Fibroblast of lung (primary cell): ENCODE measurements around the gene GPC6. TPM values are rescaled to one million over a fixed set of nuclear protein-coding genes. Genes with fewer than 3 reads are reported as not detected.

Experiments
- DNase-seq, 2 donors: peaks; one replicate each; pipeline versions ENCODE4 v3.0.0 to v3.0.0-alpha.2; 2010; ENCODE audit warnings: low read depth in 2 of 2
- H2AFZ ChIP-seq: 2 replicates; pipeline ENCODE4 v1.5.1; 2012; ENCODE audit warnings: low read length, control low read depth, inconsistent platforms
- H3K27ac ChIP-seq: 2 replicates; pipeline ENCODE4 v1.5.1; 2011; ENCODE audit warnings: low read length, control low read depth; ENCODE audit not compliant: insufficient read depth
- H3K27me3 ChIP-seq: 2 replicates; pipeline ENCODE4 v1.5.1; 2011; ENCODE audit warnings: mild to moderate bottlenecking, low read length; ENCODE audit not compliant: control insufficient read depth, insufficient read depth
- H3K36me3 ChIP-seq: 2 replicates; pipeline ENCODE4 v1.5.1; 2011; ENCODE audit warnings: low read length; ENCODE audit not compliant: control insufficient read depth, insufficient read depth
- H3K4me1 ChIP-seq: 2 replicates; pipeline ENCODE4 v1.5.1; 2011; ENCODE audit warnings: low read length; ENCODE audit not compliant: control insufficient read depth, insufficient read depth; ENCODE audit errors: extremely low read depth
- H3K4me2 ChIP-seq: 2 replicates; pipeline ENCODE4 v1.5.1; 2011; ENCODE audit warnings: low read length, control low read depth; ENCODE audit not compliant: insufficient read depth; ENCODE audit errors: extremely low read depth
- H3K4me3 ChIP-seq, 4 experiments: fragments of 200-600 bp in 1 of 4; sonication (generic) in 1 of 4; replicated peaks in 1 of 4; 2 replicates each; pipeline ENCODE4 v1.5.1; 2011 to 2016; ENCODE audit warnings: low read length in 4 of 4, low read depth in 3 of 4, mild to moderate bottlenecking in 3 of 4, control low read depth in 2 of 4, inconsistent platforms in 1 of 4, mixed read lengths in 1 of 4; ENCODE audit not compliant: insufficient read depth in 1 of 4; ENCODE audit errors: control extremely low read depth in 1 of 4
- H3K79me2 ChIP-seq: 2 replicates; pipeline ENCODE4 v1.5.1; 2012; ENCODE audit warnings: mild to moderate bottlenecking, low read length, inconsistent platforms; ENCODE audit not compliant: control insufficient read depth, insufficient read depth
- H3K9ac ChIP-seq: 2 replicates; pipeline ENCODE4 v1.5.1; 2011; ENCODE audit warnings: mild to moderate bottlenecking, low read length, control low read depth; ENCODE audit not compliant: insufficient read depth
- H3K9me3 ChIP-seq: 2 replicates; pipeline ENCODE4 v1.5.1; 2012; ENCODE audit warnings: low read depth, low read length; ENCODE audit not compliant: control insufficient read depth, insufficient read depth
- H4K20me1 ChIP-seq: 2 replicates; pipeline ENCODE4 v1.5.1; 2011; ENCODE audit warnings: low read length; ENCODE audit not compliant: control insufficient read depth, insufficient read depth; ENCODE audit errors: extremely low read depth
- CTCF ChIP-seq, 2 donors: IDR thresholded peaks in 1 of 2; conservative IDR thresholded peaks in 1 of 2; 1 replicate in 1 of 2; 2 replicates in 1 of 2; pipeline ENCODE4 v1.5.1; 2011 to 2012; ENCODE audit warnings: low read length in 2 of 2, control low read depth in 1 of 2, inconsistent platforms in 1 of 2, low read depth in 1 of 2, mild to moderate bottlenecking in 1 of 2
- EZH2 ChIP-seq: IDR thresholded peaks from 2 replicates; pipeline ENCODE4 v1.5.1; 2012; ENCODE audit warnings: low read length, control low read depth, mild to moderate bottlenecking; ENCODE audit errors: missing control alignments
- polyA plus RNA-seq, 2 donors: library from polyadenylated mRNA; depleted of rRNA in 1 of 2; stranded (reverse) in 1 of 2; unstranded in 1 of 2; fragments of >200 nt; gene quantifications; 2 replicates each; pipeline ENCODE4 v1.2.1, GENCODE V29; 2011 to 2012; ENCODE audit warnings: missing spikeins in 1 of 2
- total RNA-seq: library from RNA; depleted of rRNA; stranded (reverse); fragments of >200 nt; gene quantifications from 2 replicates; pipeline ENCODE4 v1.2.1, GENCODE V29; 2014

The GPC6 gene
- total and polyA plus RNA-seq, 2 donors (not counting 1 experiment from before 2014, with no cell fraction given): 11.2 to 33.7 TPM

GRCh38 chr13:93714171-93714570 lies 487.6 kb downstream of the GPC6 start:
- H2AFZ ChIP-seq: no peak overlapping the region
- H3K27me3 ChIP-seq: no peaks in the 10 kb centered on the region
- H3K27ac ChIP-seq: no peak overlapping the region
- no peak overlapping the region for H3K4me3 ChIP-seq
- H3K4me1 ChIP-seq: no peaks in the 10 kb centered on the region
- no peaks in the 10 kb centered on the region for H3K36me3 ChIP-seq
- no peaks in the 10 kb centered on the region for H3K9me3 ChIP-seq
- no peaks in the 10 kb centered on the region for H4K20me1 ChIP-seq
- TF ChIP-seq EZH2 (no peak), CTCF (conservative IDR thresholded peaks at IDR 0.05 in 1 of 2, IDR thresholded peaks at IDR 0.05 in 1 of 2; ENCODE audit: low read depth in 1 of 2, low read length in 2 of 2) (no peak)
- H3K4me2 ChIP-seq: no peak overlapping the region
- H3K79me2 ChIP-seq: no peaks in the 10 kb centered on the region
- H3K9ac ChIP-seq: no peak overlapping the region
- DNase-seq: peak in 1 of 2 donors; percentile 60

GRCh38 chr13:93715866-93716265 lies 489.3 kb downstream of the GPC6 start:
- peak in 1 of 2 donors; percentile 37 for DNase-seq
- Histone ChIP-seq H3K9me3 (no peaks in the 10 kb centered on the region), H3K4me2 (no peak overlapping the region), H3K79me2 (no peaks in the 10 kb centered on the region), H2AFZ (no peak overlapping the region), H3K27ac (no peak overlapping the region), H3K36me3 (no peaks in the 10 kb centered on the region), H3K9ac (no peak overlapping the region), H3K4me1 (no peaks in the 10 kb centered on the region), H3K27me3 (no peaks in the 10 kb centered on the region), H4K20me1 (no peaks in the 10 kb centered on the region), H3K4me3 (no peak overlapping the region)
- no peak for TF ChIP-seq EZH2
- no peak for TF ChIP-seq CTCF (conservative IDR thresholded peaks at IDR 0.05 in 1 of 2, IDR thresholded peaks at IDR 0.05 in 1 of 2; ENCODE audit: low read depth in 1 of 2, low read length in 2 of 2)

GRCh38 chr13:93716623-93717022 lies 490.0 kb downstream of the GPC6 start:
- no peaks in the 10 kb centered on the region for H3K79me2 ChIP-seq
- DNase-seq: peak in 1 of 2 donors; percentile 44
- no peak overlapping the region for H3K4me3 ChIP-seq
- H3K9me3 ChIP-seq: no peaks in the 10 kb centered on the region
- H3K4me1 ChIP-seq: no peaks in the 10 kb centered on the region
- H3K27me3 ChIP-seq: no peaks in the 10 kb centered on the region
- no peak overlapping the region for H3K4me2 ChIP-seq
- H3K36me3 ChIP-seq: no peaks in the 10 kb centered on the region
- no peak overlapping the region for H3K27ac ChIP-seq
- TF ChIP-seq EZH2 (no peak), CTCF (conservative IDR thresholded peaks at IDR 0.05 in 1 of 2, IDR thresholded peaks at IDR 0.05 in 1 of 2; ENCODE audit: low read depth in 1 of 2, low read length in 2 of 2) (no peak)
- H3K9ac ChIP-seq: no peak overlapping the region
- H2AFZ ChIP-seq: no peak overlapping the region
- no peaks in the 10 kb centered on the region for H4K20me1 ChIP-seq
